H1 (cell line): ENCODE measurements around the gene ARHGAP12. TPM values are rescaled to one million over a fixed set of nuclear protein-coding genes. Genes with fewer than 3 reads are reported as not detected.
A peak's percentile ranks its signal among the peaks of the same experiment; 100 is the strongest.

Source experiments
- CTCF ChIA-PET: fragments of 300-600 bp; sonication (Branson Sonifier 250); formaldehyde crosslinking; loops from one replicate; lab custom pipeline; 2021; ENCODE audit not compliant: partially characterized antibody; lab: Charles Lee
- POLR2A ChIA-PET: fragments of 300-600 bp; sonication (Branson Sonifier 250); formaldehyde crosslinking; loops from one replicate; lab custom pipeline; 2021; ENCODE audit warnings: inconsistent platforms; ENCODE audit not compliant: partially characterized antibody; lab: Charles Lee
- DNase-seq, 2 experiments: peaks; one replicate each; pipeline versions ENCODE4 v3.0.0 to v3.0.0-alpha.2; 2010 to 2022; ENCODE audit warnings: low spot score in 2 of 2, low read depth in 1 of 2, mixed read lengths in 1 of 2
- FAIRE-seq: peaks from 2 replicates; lab custom pipeline; 2011; peaks lifted over from hg19 to GRCh38; lab: Jason Lieb, UNC
- H2AFZ ChIP-seq: 2 replicates; pipeline ENCODE4 v1.8.1; 2012; ENCODE audit warnings: low read length, inconsistent platforms
- H2AK5ac ChIP-seq: 2 replicates; pipeline ENCODE4 v1.6.1; 2013; ENCODE audit warnings: low read depth, low read length
- H2BK120ac ChIP-seq: replicated peaks from 2 replicates; pipeline ENCODE3; 2013; ENCODE audit warnings: low read depth, low read length, inconsistent platforms
- H2BK12ac ChIP-seq: 2 replicates; pipeline ENCODE4 v1.6.1; 2013; ENCODE audit warnings: low read depth, low read length
- H2BK15ac ChIP-seq: 2 replicates; pipeline ENCODE4 v1.6.1; 2013; ENCODE audit warnings: low read length
- H2BK20ac ChIP-seq: 2 replicates; pipeline ENCODE4 v1.6.1; 2013; ENCODE audit warnings: low read length
- H2BK5ac ChIP-seq: 2 replicates; pipeline ENCODE4 v1.6.1; 2013; ENCODE audit warnings: low read depth, low read length
- H3K14ac ChIP-seq: 2 replicates; pipeline ENCODE4 v1.6.1; 2013; ENCODE audit warnings: inconsistent platforms; ENCODE audit not compliant: insufficient read length
- H3K18ac ChIP-seq: 2 replicates; pipeline ENCODE4 v1.6.1; 2013; ENCODE audit warnings: low read length; ENCODE audit errors: extremely low read depth
- H3K23ac ChIP-seq: 2 replicates; pipeline ENCODE4 v1.6.1; 2013; ENCODE audit warnings: inconsistent platforms; ENCODE audit not compliant: insufficient read length
- H3K23me2 ChIP-seq: 2 replicates; pipeline ENCODE4 v1.6.1; 2013; ENCODE audit warnings: low read depth, low read length
- H3K27ac ChIP-seq: 2 replicates; pipeline ENCODE4 v1.6.1; 2011; ENCODE audit warnings: low read depth, low read length, inconsistent platforms
- H3K27me3 ChIP-seq, 4 experiments: replicated peaks in 1 of 4; 1 replicate in 1 of 4; 2 replicates in 3 of 4; pipeline versions ENCODE4 v1.6.1 to v1.8.1; 2011 to 2013; ENCODE audit warnings: low read length in 3 of 4, mild to moderate bottlenecking in 3 of 4, inconsistent platforms in 2 of 4, mixed read lengths in 2 of 4, moderate library complexity in 1 of 4; ENCODE audit not compliant: control insufficient read depth in 3 of 4, insufficient read depth in 3 of 4; ENCODE audit errors: extremely low read depth in 1 of 4
- H3K36me3 ChIP-seq, 4 experiments: 2 replicates each; pipeline versions ENCODE4 v1.6.1 to v1.8.1; 2011 to 2013; ENCODE audit warnings: mild to moderate bottlenecking in 4 of 4, low read length in 3 of 4, moderate library complexity in 2 of 4, control low read depth in 1 of 4, inconsistent platforms in 1 of 4; ENCODE audit not compliant: insufficient read depth in 4 of 4, control insufficient read depth in 2 of 4
- H3K4ac ChIP-seq: replicated peaks from 2 replicates; pipeline ENCODE3; 2013; ENCODE audit warnings: low read length, low read depth, mixed read lengths, inconsistent platforms; ENCODE audit not compliant: insufficient read length
- H3K4me1 ChIP-seq, 4 experiments: replicated peaks in 1 of 4; 1 replicate in 1 of 4; 2 replicates in 3 of 4; pipeline versions ENCODE4 v1.6.1 to v1.8.1; 2011 to 2013; ENCODE audit warnings: low read length in 3 of 4, inconsistent platforms in 2 of 4, mixed read lengths in 1 of 4; ENCODE audit not compliant: insufficient read depth in 4 of 4, control insufficient read depth in 3 of 4
- H3K4me2 ChIP-seq, 2 experiments: 2 replicates each; pipeline versions ENCODE4 v1.6.1 to v1.8.1; 2011 to 2013; ENCODE audit warnings: low read depth in 2 of 2, low read length in 2 of 2, control low read depth in 1 of 2, inconsistent platforms in 1 of 2, mild to moderate bottlenecking in 1 of 2; ENCODE audit not compliant: insufficient read depth in 1 of 2
- H3K4me3 ChIP-seq, 4 experiments: fragments of 200-600, 300-600 bp in 1 of 4; sonication (generic), shearing (Covaris generic), sonication (Bioruptor Twin) in 1 of 4; 2 replicates each; pipeline versions ENCODE4 v1.5.1 to v1.8.1; 2011 to 2016; ENCODE audit warnings: low read length in 4 of 4, low read depth in 3 of 4, control low read depth in 2 of 4, inconsistent platforms in 2 of 4, mild to moderate bottlenecking in 2 of 4, mixed read lengths in 1 of 4, moderate library complexity in 1 of 4; ENCODE audit not compliant: insufficient read depth in 2 of 4; ENCODE audit errors: extremely low read depth in 1 of 4
- H3K56ac ChIP-seq: replicated peaks from 2 replicates; pipeline ENCODE3; 2013; ENCODE audit warnings: low read depth, mild to moderate bottlenecking, mixed read lengths, low read length, inconsistent platforms; ENCODE audit not compliant: insufficient read length
- H3K79me1 ChIP-seq: 2 replicates; pipeline ENCODE4 v1.6.1; 2013; ENCODE audit warnings: low read depth, low read length, control low read depth
- H3K79me2 ChIP-seq, 2 experiments: 2 replicates each; pipeline versions ENCODE4 v1.6.1 to v1.8.1; 2012 to 2013; ENCODE audit warnings: low read length in 2 of 2, mild to moderate bottlenecking in 2 of 2, inconsistent platforms in 1 of 2; ENCODE audit not compliant: insufficient read depth in 2 of 2, control insufficient read depth in 1 of 2
- H3K9ac ChIP-seq, 4 experiments: replicated peaks in 1 of 4; 1 replicate in 1 of 4; 2 replicates in 3 of 4; pipeline versions ENCODE4 v1.6.1 to v1.8.1; 2011 to 2013; ENCODE audit warnings: low read depth in 3 of 4, low read length in 3 of 4, control low read depth in 2 of 4, mild to moderate bottlenecking in 2 of 4, moderate library complexity in 2 of 4, inconsistent platforms in 1 of 4; ENCODE audit errors: extremely low read depth in 1 of 4
- H3K9me3 ChIP-seq, 2 experiments: 2 replicates each; pipeline versions ENCODE4 v1.6.1 to v1.8.1; 2012 to 2013; ENCODE audit warnings: mild to moderate bottlenecking in 2 of 2, moderate library complexity in 2 of 2, control low read depth in 1 of 2, inconsistent platforms in 1 of 2, low read depth in 1 of 2, low read length in 1 of 2, mixed read lengths in 1 of 2; ENCODE audit not compliant: insufficient read depth in 2 of 2
- H4K20me1 ChIP-seq, 2 experiments: replicated peaks in 1 of 2; 2 replicates each; pipeline versions ENCODE3 to v1.8.1; 2011 to 2013; ENCODE audit warnings: inconsistent platforms in 2 of 2, low read length in 2 of 2, mild to moderate bottlenecking in 1 of 2; ENCODE audit not compliant: insufficient read depth in 2 of 2, control insufficient read depth in 1 of 2
- H4K5ac ChIP-seq: 2 replicates; pipeline ENCODE4 v1.6.1; 2013; ENCODE audit warnings: low read length, low read depth, mixed read lengths, inconsistent platforms; ENCODE audit not compliant: insufficient read length
- H4K8ac ChIP-seq: 2 replicates; pipeline ENCODE4 v1.8.0; 2013; ENCODE audit warnings: mild to moderate bottlenecking, moderate library complexity, low read length, inconsistent platforms; ENCODE audit not compliant: insufficient read depth; ENCODE audit errors: extremely low read depth
- H4K91ac ChIP-seq: replicated peaks from 2 replicates; pipeline ENCODE3; 2013; ENCODE audit warnings: low read length, mixed read lengths, inconsistent platforms; ENCODE audit not compliant: insufficient read length
- SAP30 ChIP-seq: fragments of 300-600 bp; sonication (generic); IDR thresholded peaks from 2 replicates; pipeline ENCODE4 v1.7.1; 2012; ENCODE audit warnings: low read length, moderate library complexity, mild to moderate bottlenecking, inconsistent platforms; ENCODE audit not compliant: insufficient read depth, insufficient replicate concordance
- SRF ChIP-seq: IDR thresholded peaks from 2 replicates; pipeline ENCODE4 v1.6.1; 2011; ENCODE audit warnings: mild to moderate bottlenecking, low read depth, low read length, moderate library complexity
- TBP ChIP-seq: IDR thresholded peaks from 2 replicates; pipeline ENCODE4 v1.6.1; 2011; ENCODE audit warnings: low read depth, low read length, improper control_type of control experiment
- WGBS, 2 experiments: shearing (Covaris generic) in 1 of 2; methylation state at CpG; one replicate each; pipeline versions ENCODE4 v1.1.6 to v1.1.7; 2013 to 2015; ENCODE audit warnings: low lambda C conversion rate in 2 of 2, mixed read lengths in 2 of 2, inconsistent platforms in 1 of 2, low coverage in 1 of 2, missing lambda C conversion rate in 1 of 2; ENCODE audit not compliant: insufficient replicate concordance in 2 of 2, insufficient coverage in 1 of 2, insufficient read length in 1 of 2; ENCODE audit errors: extremely low coverage in 1 of 2, missing lambda C conversion rate in 1 of 2; 5-methylcytosine and 5-hydroxymethylcytosine counted together
- polyA plus RNA-seq, 7 experiments: library from polyadenylated mRNA; depleted of rRNA in 3 of 7; stranded (reverse) in 5 of 7; unstranded in 2 of 7; fragments of >200 nt in 5 of 7; fragments of 200-250 nt in 2 of 7; gene quantifications; 1 replicate in 5 of 7; 2 replicates in 1 of 7; 4 replicates in 1 of 7; pipeline versions ENCODE4 v1.2.1 to v1.2.3, GENCODE V29; 2011 to 2013; ENCODE audit warnings: missing spikeins in 2 of 7, mixed read lengths in 2 of 7
- total RNA-seq: library from RNA; stranded (reverse); fragmentation: NEBNext Ultra II Directional; extraction: Animal tissue kit (Norgen Biotek cat#: 25700); gene quantifications from 2 replicates; pipeline ENCODE4 v1.2.1, GENCODE V29; 2021

Gene ARHGAP12
- total and polyA plus RNA-seq, 2 of the 8 experiments (the other 6 are each of a cell fraction or from before 2014, with no cell fraction given) = 10.1 to 39.0 TPM

DNA sequence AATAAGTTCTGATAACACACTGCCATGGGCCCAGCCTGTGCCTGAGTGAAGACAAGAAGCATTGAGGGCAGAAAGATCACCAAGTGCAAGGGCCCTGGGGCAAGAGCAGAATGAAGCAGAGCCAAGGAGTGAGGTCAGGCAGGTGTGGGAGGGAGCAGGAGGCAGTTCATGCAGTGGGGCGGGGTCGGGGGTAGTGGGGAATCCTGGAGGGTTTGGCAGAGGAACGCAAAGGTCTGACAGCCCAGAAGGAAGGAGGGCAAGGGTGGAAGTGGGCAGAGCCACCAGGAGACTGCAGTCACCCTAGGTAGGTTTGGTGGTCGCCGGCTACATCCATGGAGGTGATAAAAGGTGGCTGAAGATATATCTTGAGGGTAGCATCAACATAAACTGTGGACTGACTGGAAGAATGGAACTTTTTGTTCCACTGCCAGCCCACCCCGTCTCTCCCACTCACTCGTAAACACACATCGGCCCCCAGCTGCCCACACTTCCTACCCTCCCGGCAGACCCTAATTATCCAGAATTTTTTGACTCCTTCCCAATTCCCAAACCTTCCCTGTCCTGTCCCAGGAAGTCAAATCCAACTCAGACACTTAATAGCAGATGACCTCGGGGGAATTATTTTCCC lies 172.4 kb downstream of the ARHGAP12 start:
- Histone ChIP-seq H3K27ac (no peak overlapping the region), H3K27me3 (no peaks in the 10 kb centered on the region), H3K79me1 (no peaks in the 10 kb centered on the region), H3K4me3 (no peak overlapping the region), H4K8ac (no peak overlapping the region; the same call in 1 of the 2 replicates), H3K79me2 (no peaks in the 10 kb centered on the region), H3K23me2 (peaks cover 5% of the 10 kb centered on the region; the same call in 1 of the 2 replicates), H3K56ac (no peak overlapping the region), H3K36me3 (no peaks in the 10 kb centered on the region), H2BK120ac (no peak overlapping the region), H2AK5ac (no peak overlapping the region; the same call in 1 of the 2 replicates), H3K4ac (no peak overlapping the region), H2BK20ac (peak overlapping the region; percentile 67; the same call in 1 of the 2 replicates), H3K18ac (peak overlapping the region; percentile 12; the same call in 1 of the 2 replicates), H3K23ac (no peak overlapping the region), H2BK12ac (peak overlapping the region; percentile 51), H3K14ac (no peak overlapping the region), H3K4me1 (peaks cover 20 to 42% (median 34%) of the 10 kb centered on the region in 4 experiments), H4K20me1 (no peaks in the 10 kb centered on the region), H2BK5ac (peak overlapping the region; percentile 54; the same call in 1 of the 2 replicates), H3K9me3 (no peaks in the 10 kb centered on the region), H4K5ac (no peak overlapping the region), H4K91ac (peak overlapping the region; percentile 60), H2AFZ (no peak overlapping the region), H3K4me2 (peak overlapping the region in 1 of 2 experiments; percentile 49; a peak in 1 of 4 replicates), H3K9ac (no peak overlapping the region), H2BK15ac (no peak overlapping the region)
- FAIRE-seq = no peak
- DNase-seq = no peak
- ChIA-PET CTCF (interaction anchor here (0.7 to 2.2 kb wide), 3 partner anchors 15 to 23 kb away, joined by 3 to 10 read pairs (median 3); no protein-coding TSS in a partner anchor), POLR2A (no interaction called here)
- TF ChIP-seq SRF = no peak
- TF ChIP-seq SAP30 = no peak
- no peak for TF ChIP-seq TBP
- 79% methylated on average over 9 of the region's 10 CpGs; no CpG with 5 or more reads in 1 of the 2 experiments for WGBS, 2 experiments
